Measurements from ENCODE around the gene DISC1. TPM values are rescaled to one million over a fixed set of nuclear protein-coding genes. Genes with fewer than 3 reads are reported as not detected.

The DISC1 gene
- total RNA-seq, 2 experiments from 2014 or later = 19.8 to 20.0 TPM

DNA sequence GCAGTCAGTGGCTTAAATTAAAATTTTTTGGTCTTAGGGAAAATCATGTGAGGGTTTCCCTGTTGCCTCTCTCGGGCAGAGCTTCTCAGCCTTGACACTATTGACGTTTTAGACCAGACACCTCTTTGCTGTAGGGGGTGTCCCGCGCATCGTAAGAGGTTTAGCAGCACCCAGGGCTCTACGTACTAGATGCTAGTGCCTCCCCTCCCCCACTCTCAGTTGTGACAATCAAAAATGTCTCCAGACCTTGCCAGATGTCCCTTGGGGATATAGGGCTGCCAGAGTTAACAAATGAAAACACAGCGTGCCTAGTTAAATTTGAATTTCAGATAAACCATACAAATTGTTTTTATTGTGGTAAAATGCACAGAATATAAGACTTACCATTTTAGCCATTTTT, 293.3 kb downstream of the DISC1 start:
- Histone ChIP-seq H3K4me3 (ENCODE audit: low read length) (no peak overlapping the region), H3K4me1 (ENCODE audit: insufficient read depth, low read length) (peaks cover 56% of the 10 kb centered on the region), H3K9me3 (ENCODE audit: control insufficient read depth in 1 of 2, insufficient read depth in 1 of 2, low read length in 2 of 2) (no peaks in the 10 kb centered on the region), H3K36me3 (ENCODE audit: insufficient read depth, low read length) (no peaks in the 10 kb centered on the region), H3K27ac (ENCODE audit: low read depth in 1 of 2, low read length in 2 of 2) (peak overlapping the region in 1 of 2 donors; percentile 74), H3K27me3 (ENCODE audit: control insufficient read depth in 1 of 2, insufficient read depth in 2 of 2, low read length in 2 of 2) (no peaks in the 10 kb centered on the region)
- no peaks in the 10 kb centered on the region for H3K27me3 Mint-ChIP-seq
- ChIA-PET POLR2A (interaction anchor here (1.1 to 1.4 kb wide), 3 partner anchors 11 to 53 kb away, joined by 3 to 8 read pairs (median 7); no protein-coding TSS in a partner anchor), CTCF (no interaction called here)
- peaks cover 79% of the 10 kb centered on the region for H3K4me1 Mint-ChIP-seq (ENCODE audit: low read depth)
- ATAC-seq (ENCODE audit: poor library complexity) (peak; percentile 68), DNase-seq (peak in 6 of 14 experiments; percentile 2 to 68 (median 39))
- peak overlapping the region; percentile 85 for H3K27ac Mint-ChIP-seq
- TF ChIP-seq, protein P1, sequence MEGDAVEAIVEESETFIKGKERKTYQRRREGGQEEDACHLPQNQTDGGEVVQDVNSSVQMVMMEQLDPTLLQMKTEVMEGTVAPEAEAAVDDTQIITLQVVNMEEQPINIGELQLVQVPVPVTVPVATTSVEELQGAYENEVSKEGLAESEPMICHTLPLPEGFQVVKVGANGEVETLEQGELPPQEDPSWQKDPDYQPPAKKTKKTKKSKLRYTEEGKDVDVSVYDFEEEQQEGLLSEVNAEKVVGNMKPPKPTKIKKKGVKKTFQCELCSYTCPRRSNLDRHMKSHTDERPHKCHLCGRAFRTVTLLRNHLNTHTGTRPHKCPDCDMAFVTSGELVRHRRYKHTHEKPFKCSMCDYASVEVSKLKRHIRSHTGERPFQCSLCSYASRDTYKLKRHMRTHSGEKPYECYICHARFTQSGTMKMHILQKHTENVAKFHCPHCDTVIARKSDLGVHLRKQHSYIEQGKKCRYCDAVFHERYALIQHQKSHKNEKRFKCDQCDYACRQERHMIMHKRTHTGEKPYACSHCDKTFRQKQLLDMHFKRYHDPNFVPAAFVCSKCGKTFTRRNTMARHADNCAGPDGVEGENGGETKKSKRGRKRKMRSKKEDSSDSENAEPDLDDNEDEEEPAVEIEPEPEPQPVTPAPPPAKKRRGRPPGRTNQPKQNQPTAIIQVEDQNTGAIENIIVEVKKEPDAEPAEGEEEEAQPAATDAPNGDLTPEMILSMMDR (IDR thresholded peaks at IDR 0.05) = no peak
- H3K36me3 Mint-ChIP-seq (ENCODE audit: low read depth) = no peaks in the 10 kb centered on the region
- H3K4me3 Mint-ChIP-seq = peak overlapping the region; percentile 71
- intact Hi-C loops (cut with DNase I, micrococcal nuclease) = loop anchor here in 1 of 2 experiments (5.0 kb wide), 1 partner anchor 53 kb away; no protein-coding TSS in a partner anchor
- H3K9me3 Mint-ChIP-seq = no peaks in the 10 kb centered on the region

DNA sequence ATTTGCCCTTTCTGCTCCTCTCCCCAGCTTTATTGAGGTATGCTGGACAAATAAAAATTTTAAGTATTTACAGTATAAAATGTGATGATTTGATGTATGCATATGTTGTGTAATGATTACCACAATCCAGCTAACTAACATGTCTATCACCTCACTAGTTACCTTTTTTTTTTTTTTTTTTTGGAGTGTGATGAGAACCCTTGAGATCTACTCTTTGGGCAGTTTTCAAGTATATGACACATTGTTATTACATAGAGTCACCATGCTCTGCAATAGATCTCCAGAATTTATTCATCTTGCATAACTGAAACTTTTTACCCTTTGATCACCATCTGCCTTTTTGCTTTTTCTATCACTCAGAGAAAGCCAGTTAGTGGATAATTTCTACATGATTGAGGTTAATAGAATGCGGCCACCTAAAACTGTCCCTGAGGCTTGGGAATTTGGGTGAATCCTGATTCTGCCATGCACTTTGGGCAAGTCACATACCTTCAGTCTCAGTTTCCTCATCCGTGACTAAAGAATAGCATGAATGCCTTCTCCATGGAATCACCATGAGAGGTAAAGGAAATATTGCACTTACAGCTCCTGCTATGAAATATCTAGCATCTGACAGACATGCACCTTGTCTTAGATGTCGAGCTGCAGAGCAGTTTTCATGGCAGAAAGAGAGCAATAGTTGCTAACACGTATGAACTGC, 295.2 kb downstream of the DISC1 start:
- Mint-ChIP-seq H3K27me3 (no peaks in the 10 kb centered on the region), H3K4me1 (ENCODE audit: low read depth) (peaks cover 70% of the 10 kb centered on the region), H3K9me3 (no peaks in the 10 kb centered on the region), H3K4me3 (no peak overlapping the region), H3K36me3 (ENCODE audit: low read depth) (peaks cover 7% of the 10 kb centered on the region), H3K27ac (peak overlapping the region; percentile 37)
- intact Hi-C loops (cut with DNase I, micrococcal nuclease) = no loop called here
- ChIA-PET POLR2A (interaction anchor here (0.5 to 1.4 kb wide), 3 partner anchors 9 to 655 kb away, joined by 3 to 4 read pairs (median 4); no protein-coding TSS in a partner anchor), CTCF (interaction anchor here (1.2 kb wide), 1 partner anchor 9 kb away, joined by 3 read pairs; no protein-coding TSS in a partner anchor)
- Histone ChIP-seq H3K4me1 (ENCODE audit: insufficient read depth, low read length) (peaks cover 38% of the 10 kb centered on the region), H3K27me3 (ENCODE audit: control insufficient read depth in 1 of 2, insufficient read depth in 2 of 2, low read length in 2 of 2) (no peaks in the 10 kb centered on the region), H3K4me3 (ENCODE audit: low read length) (no peak overlapping the region), H3K27ac (ENCODE audit: low read depth in 1 of 2, low read length in 2 of 2) (no peak overlapping the region), H3K36me3 (ENCODE audit: insufficient read depth, low read length) (no peaks in the 10 kb centered on the region), H3K9me3 (ENCODE audit: control insufficient read depth in 1 of 2, insufficient read depth in 1 of 2, low read length in 2 of 2) (no peaks in the 10 kb centered on the region)
- ATAC-seq (ENCODE audit: poor library complexity) = no peak
- TF ChIP-seq, protein P1 (IDR thresholded peaks at IDR 0.05) = no peak
- DNase-seq = no peak

DNA sequence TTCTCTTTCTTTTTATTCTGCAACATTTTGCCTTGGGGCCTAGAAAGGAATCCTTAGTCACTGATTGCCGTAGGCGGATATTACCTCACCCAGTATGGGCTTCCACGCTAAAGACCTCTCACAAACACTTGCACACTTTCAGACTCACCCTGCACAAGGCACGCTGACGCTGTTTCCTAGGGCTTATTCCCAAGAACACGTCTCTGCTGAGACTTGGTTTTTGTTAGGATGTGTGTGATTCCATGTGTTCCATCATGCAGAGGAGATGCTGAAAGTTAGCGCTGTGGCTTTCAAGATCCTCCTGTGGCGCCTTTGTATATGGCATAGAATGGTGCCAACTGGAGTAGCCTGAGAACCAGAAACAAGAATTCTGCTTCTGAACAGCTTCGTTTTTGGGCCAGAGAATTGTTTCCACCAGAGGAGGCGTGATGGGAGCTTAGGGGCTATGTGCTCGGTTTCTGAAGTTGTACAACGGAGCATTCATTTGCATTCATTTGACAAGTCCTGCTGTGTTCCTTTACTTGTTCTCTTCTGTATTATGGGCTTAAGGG, 297.0 kb downstream of the DISC1 start:
- Mint-ChIP-seq H3K4me1 (ENCODE audit: low read depth) (peaks cover 64% of the 10 kb centered on the region), H3K36me3 (ENCODE audit: low read depth) (peaks cover 7% of the 10 kb centered on the region), H3K27me3 (no peaks in the 10 kb centered on the region), H3K9me3 (no peaks in the 10 kb centered on the region), H3K27ac (peak overlapping the region; percentile 46), H3K4me3 (peak overlapping the region; percentile 16)
- DNase-seq (no peak), ATAC-seq (ENCODE audit: poor library complexity) (no peak)
- ChIA-PET POLR2A (interaction anchor here (1.4 kb wide), 1 partner anchor 8 kb away, joined by 4 read pairs; no protein-coding TSS in a partner anchor), CTCF (no interaction called here)
- intact Hi-C loops (cut with DNase I, micrococcal nuclease) = no loop called here
- Histone ChIP-seq H3K27ac (ENCODE audit: low read depth in 1 of 2, low read length in 2 of 2) (no peak overlapping the region), H3K9me3 (ENCODE audit: control insufficient read depth in 1 of 2, insufficient read depth in 1 of 2, low read length in 2 of 2) (no peaks in the 10 kb centered on the region), H3K4me3 (ENCODE audit: low read length) (no peak overlapping the region), H3K4me1 (ENCODE audit: insufficient read depth, low read length) (peaks cover 25% of the 10 kb centered on the region), H3K27me3 (ENCODE audit: control insufficient read depth in 1 of 2, insufficient read depth in 2 of 2, low read length in 2 of 2) (no peaks in the 10 kb centered on the region), H3K36me3 (ENCODE audit: insufficient read depth, low read length) (no peaks in the 10 kb centered on the region)
- TF ChIP-seq, protein P1 (IDR thresholded peaks at IDR 0.05) = no peak

Measured in CD4-positive, alpha-beta T cell (primary cell).